ENCODE results near the gene RAB28.
"Not testable (repeated sequence)": the region's sequence is repeated elsewhere in the genome, so short reads cannot be mapped to it uniquely, and the experiment has no call there.

RAB28 gene

GRCh38 chr4:13445841-13446790, 38.0 kb downstream of the RAB28 start:
- DNase-seq = no peak

- no peak for DNase-seq
These were observed 42.6 kb downstream of the RAB28 start for GRCh38 chr4:13441506-13441905.

GRCh38 chr4:13436962-13437361, 47.2 kb downstream of the RAB28 start:
- DNase-seq = no peak

- DNase-seq = no peak
These were observed 51.7 kb downstream of the RAB28 start for GRCh38 chr4:13432453-13432852.

- no peak for DNase-seq
These were observed 53.1 kb downstream of the RAB28 start for GRCh38 chr4:13430834-13431568.

GRCh38 chr4:13427599-13428325, 56.4 kb downstream of the RAB28 start:
- DNase-seq = no peak

- DNase-seq = no peak
These were observed 68.9 kb downstream of the RAB28 start for GRCh38 chr4:13415068-13415785.

GRCh38 chr4:13413729-13414437, 70.3 kb downstream of the RAB28 start:
- no peak for DNase-seq

GRCh38 chr4:13411942-13412341, 72.2 kb downstream of the RAB28 start:
- DNase-seq = no peak

GRCh38 chr4:13409324-13409723, 74.8 kb downstream of the RAB28 start:
- DNase-seq = no peak

- not testable (repeated sequence) for DNase-seq
These were observed 78.0 kb downstream of the RAB28 start for GRCh38 chr4:13406156-13406555.

GRCh38 chr4:13403833-13404232, 80.3 kb downstream of the RAB28 start:
- DNase-seq = no peak

GRCh38 chr4:13403326-13403725, 80.8 kb downstream of the RAB28 start:
- no peak for DNase-seq

- DNase-seq = no peak
These were observed 84.9 kb downstream of the RAB28 start for GRCh38 chr4:13399257-13399656.

GRCh38 chr4:13396161-13396560, 88.0 kb downstream of the RAB28 start:
- no peak for DNase-seq

GRCh38 chr4:13389901-13390300, 94.2 kb downstream of the RAB28 start:
- not testable (repeated sequence) for DNase-seq

GRCh38 chr4:13386405-13387107, 97.6 kb downstream of the RAB28 start:
- DNase-seq = no peak

- no peak for DNase-seq
These were observed 100.1 kb downstream of the RAB28 start for GRCh38 chr4:13384055-13384454.

GRCh38 chr4:13378973-13379759, 105.0 kb downstream of the RAB28 start:
- no peak for DNase-seq

GRCh38 chr4:13371048-13371447, 113.1 kb downstream of the RAB28 start:
- no peak for DNase-seq

Data from stimulated activated CD4-positive, alpha-beta T cell treated with anti-CD3 and anti-CD28 coated beads, Interleukin-4, amount 100 ng/mL, for 1 hour (primary cell).